Fibroblast of lung (primary cell): Measurements from ENCODE around the gene ZBTB32. TPM values are rescaled to one million over a fixed set of nuclear protein-coding genes. Genes with fewer than 3 reads are reported as not detected.

Experiments used
- DNase-seq, 2 donors: peaks; one replicate each; pipeline versions ENCODE4 v3.0.0 to v3.0.0-alpha.2; 2010; ENCODE audit warnings: low read depth in 2 of 2
- H2AFZ ChIP-seq: 2 replicates; pipeline ENCODE4 v1.5.1; 2012; ENCODE audit warnings: low read length, control low read depth, inconsistent platforms
- H3K27ac ChIP-seq: 2 replicates; pipeline ENCODE4 v1.5.1; 2011; ENCODE audit warnings: low read length, control low read depth; ENCODE audit not compliant: insufficient read depth
- H3K27me3 ChIP-seq: 2 replicates; pipeline ENCODE4 v1.5.1; 2011; ENCODE audit warnings: mild to moderate bottlenecking, low read length; ENCODE audit not compliant: control insufficient read depth, insufficient read depth
- H3K36me3 ChIP-seq: 2 replicates; pipeline ENCODE4 v1.5.1; 2011; ENCODE audit warnings: low read length; ENCODE audit not compliant: control insufficient read depth, insufficient read depth
- H3K4me1 ChIP-seq: 2 replicates; pipeline ENCODE4 v1.5.1; 2011; ENCODE audit warnings: low read length; ENCODE audit not compliant: control insufficient read depth, insufficient read depth; ENCODE audit errors: extremely low read depth
- H3K4me2 ChIP-seq: 2 replicates; pipeline ENCODE4 v1.5.1; 2011; ENCODE audit warnings: low read length, control low read depth; ENCODE audit not compliant: insufficient read depth; ENCODE audit errors: extremely low read depth
- H3K4me3 ChIP-seq, 4 experiments: fragments of 200-600 bp in 1 of 4; sonication (generic) in 1 of 4; replicated peaks in 1 of 4; 2 replicates each; pipeline ENCODE4 v1.5.1; 2011 to 2016; ENCODE audit warnings: low read length in 4 of 4, low read depth in 3 of 4, mild to moderate bottlenecking in 3 of 4, control low read depth in 2 of 4, inconsistent platforms in 1 of 4, mixed read lengths in 1 of 4; ENCODE audit not compliant: insufficient read depth in 1 of 4; ENCODE audit errors: control extremely low read depth in 1 of 4
- H3K79me2 ChIP-seq: 2 replicates; pipeline ENCODE4 v1.5.1; 2012; ENCODE audit warnings: mild to moderate bottlenecking, low read length, inconsistent platforms; ENCODE audit not compliant: control insufficient read depth, insufficient read depth
- H3K9ac ChIP-seq: 2 replicates; pipeline ENCODE4 v1.5.1; 2011; ENCODE audit warnings: mild to moderate bottlenecking, low read length, control low read depth; ENCODE audit not compliant: insufficient read depth
- H3K9me3 ChIP-seq: 2 replicates; pipeline ENCODE4 v1.5.1; 2012; ENCODE audit warnings: low read depth, low read length; ENCODE audit not compliant: control insufficient read depth, insufficient read depth
- H4K20me1 ChIP-seq: 2 replicates; pipeline ENCODE4 v1.5.1; 2011; ENCODE audit warnings: low read length; ENCODE audit not compliant: control insufficient read depth, insufficient read depth; ENCODE audit errors: extremely low read depth
- CTCF ChIP-seq, 2 donors: IDR thresholded peaks in 1 of 2; conservative IDR thresholded peaks in 1 of 2; 1 replicate in 1 of 2; 2 replicates in 1 of 2; pipeline ENCODE4 v1.5.1; 2011 to 2012; ENCODE audit warnings: low read length in 2 of 2, control low read depth in 1 of 2, inconsistent platforms in 1 of 2, low read depth in 1 of 2, mild to moderate bottlenecking in 1 of 2
- EZH2 ChIP-seq: IDR thresholded peaks from 2 replicates; pipeline ENCODE4 v1.5.1; 2012; ENCODE audit warnings: low read length, control low read depth, mild to moderate bottlenecking; ENCODE audit errors: missing control alignments
- polyA plus RNA-seq, 2 donors: library from polyadenylated mRNA; depleted of rRNA in 1 of 2; stranded (reverse) in 1 of 2; unstranded in 1 of 2; fragments of >200 nt; gene quantifications; 2 replicates each; pipeline ENCODE4 v1.2.1, GENCODE V29; 2011 to 2012; ENCODE audit warnings: missing spikeins in 1 of 2
- total RNA-seq: library from RNA; depleted of rRNA; stranded (reverse); fragments of >200 nt; gene quantifications from 2 replicates; pipeline ENCODE4 v1.2.1, GENCODE V29; 2014

Gene ZBTB32
- total and polyA plus RNA-seq, 2 donors (not counting 1 experiment from before 2014, with no cell fraction given), result not detected

DNA sequence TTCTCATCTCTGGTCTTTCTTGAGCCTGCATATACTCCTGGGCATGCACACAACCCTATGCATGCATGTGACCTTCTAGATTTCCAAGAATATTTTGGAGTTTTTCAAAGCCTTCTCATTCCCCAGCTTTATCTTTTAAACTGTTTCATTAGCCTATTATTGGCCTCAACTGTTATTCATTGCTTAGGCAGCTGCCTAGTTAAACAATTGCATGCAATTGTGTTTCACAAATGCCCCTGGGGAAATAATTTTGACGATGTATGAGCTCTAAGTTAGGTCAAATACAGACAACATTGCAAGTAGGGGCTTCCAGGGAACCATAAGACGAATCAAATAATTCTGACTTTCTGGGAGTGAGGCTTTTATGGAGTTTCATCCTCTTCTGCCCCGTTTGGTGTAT lies 40.4 kb upstream of the ZBTB32 start:
- TF ChIP-seq EZH2 (no peak), CTCF (conservative IDR thresholded peaks at IDR 0.05 in 1 of 2, IDR thresholded peaks at IDR 0.05 in 1 of 2; ENCODE audit: low read depth in 1 of 2, low read length in 2 of 2) (no peak)
- no peak overlapping the region for H3K9ac ChIP-seq

GRCh38 chr19:35665157-35665556 lies 39.2 kb upstream of the ZBTB32 start:
- Histone ChIP-seq H2AFZ (no peak overlapping the region), H3K4me2 (no peak overlapping the region), H3K79me2 (no peaks in the 10 kb centered on the region), H3K4me1 (no peaks in the 10 kb centered on the region), H3K4me3 (no peak overlapping the region), H3K27me3 (no peaks in the 10 kb centered on the region), H3K9ac (no peak overlapping the region), H3K36me3 (no peaks in the 10 kb centered on the region), H4K20me1 (no peaks in the 10 kb centered on the region), H3K27ac (no peak overlapping the region), H3K9me3 (no peaks in the 10 kb centered on the region)
- TF ChIP-seq EZH2, result no peak
- TF ChIP-seq CTCF (conservative IDR thresholded peaks at IDR 0.05 in 1 of 2, IDR thresholded peaks at IDR 0.05 in 1 of 2; ENCODE audit: low read depth in 1 of 2, low read length in 2 of 2), result no peak
- DNase-seq, result no peak

More for the DNA sequence above, 40.4 kb upstream of the ZBTB32 start:
- Histone ChIP-seq H3K4me2 (no peak overlapping the region), H4K20me1 (no peaks in the 10 kb centered on the region), H3K9me3 (no peaks in the 10 kb centered on the region), H3K27ac (no peak overlapping the region), H3K4me3 (no peak overlapping the region), H3K79me2 (no peaks in the 10 kb centered on the region), H3K4me1 (no peaks in the 10 kb centered on the region), H3K36me3 (peaks cover 2% of the 10 kb centered on the region), H2AFZ (no peak overlapping the region), H3K27me3 (no peaks in the 10 kb centered on the region)
- DNase-seq, result no peak

DNA sequence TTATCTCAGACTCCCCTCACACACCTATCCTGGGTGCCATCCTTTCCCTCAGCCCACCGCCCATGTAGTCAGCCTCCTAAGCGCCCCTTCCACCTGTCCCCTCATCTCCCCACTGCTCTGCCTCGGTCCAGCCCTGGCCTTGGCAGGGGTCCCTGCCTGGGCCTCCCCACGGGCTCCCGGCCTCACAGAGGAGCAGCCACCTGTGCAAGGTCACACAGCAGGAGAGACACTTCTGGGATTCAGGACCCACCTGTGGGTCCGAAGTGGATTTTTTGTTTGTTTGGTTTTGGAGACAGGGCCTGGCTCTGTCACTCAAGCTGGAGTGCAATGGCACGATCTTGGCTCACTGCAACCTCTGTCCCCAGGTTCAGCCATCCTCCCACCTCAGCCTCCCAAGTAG lies 38.8 kb upstream of the ZBTB32 start:
- no peak overlapping the region for H3K4me3 ChIP-seq
- H3K4me2 ChIP-seq, result no peak overlapping the region
- no peak overlapping the region for H3K27ac ChIP-seq
- no peak overlapping the region for H3K9ac ChIP-seq
- no peak overlapping the region for H2AFZ ChIP-seq
- no peak for TF ChIP-seq CTCF (conservative IDR thresholded peaks at IDR 0.05 in 1 of 2, IDR thresholded peaks at IDR 0.05 in 1 of 2; ENCODE audit: low read depth in 1 of 2, low read length in 2 of 2)
- DNase-seq, result no peak
- no peaks in the 10 kb centered on the region for H3K9me3 ChIP-seq
- no peaks in the 10 kb centered on the region for H3K27me3 ChIP-seq
- no peaks in the 10 kb centered on the region for H3K4me1 ChIP-seq
- H3K36me3 ChIP-seq, result no peaks in the 10 kb centered on the region
- no peaks in the 10 kb centered on the region for H4K20me1 ChIP-seq
- H3K79me2 ChIP-seq, result no peaks in the 10 kb centered on the region
